HG03558 (cell line): ENCODE results near the gene ABLIM2.

Source experiments
- ATAC-seq: cut with Tn5 transposase; IDR thresholded peaks from one replicate; pipeline ENCODE4 v1.9.1; 2021; ENCODE audit warnings: moderate number of reproducible peaks; ENCODE audit not compliant: unreplicated experiment; ENCODE audit errors: extremely low read depth

The ABLIM2 gene

DNA sequence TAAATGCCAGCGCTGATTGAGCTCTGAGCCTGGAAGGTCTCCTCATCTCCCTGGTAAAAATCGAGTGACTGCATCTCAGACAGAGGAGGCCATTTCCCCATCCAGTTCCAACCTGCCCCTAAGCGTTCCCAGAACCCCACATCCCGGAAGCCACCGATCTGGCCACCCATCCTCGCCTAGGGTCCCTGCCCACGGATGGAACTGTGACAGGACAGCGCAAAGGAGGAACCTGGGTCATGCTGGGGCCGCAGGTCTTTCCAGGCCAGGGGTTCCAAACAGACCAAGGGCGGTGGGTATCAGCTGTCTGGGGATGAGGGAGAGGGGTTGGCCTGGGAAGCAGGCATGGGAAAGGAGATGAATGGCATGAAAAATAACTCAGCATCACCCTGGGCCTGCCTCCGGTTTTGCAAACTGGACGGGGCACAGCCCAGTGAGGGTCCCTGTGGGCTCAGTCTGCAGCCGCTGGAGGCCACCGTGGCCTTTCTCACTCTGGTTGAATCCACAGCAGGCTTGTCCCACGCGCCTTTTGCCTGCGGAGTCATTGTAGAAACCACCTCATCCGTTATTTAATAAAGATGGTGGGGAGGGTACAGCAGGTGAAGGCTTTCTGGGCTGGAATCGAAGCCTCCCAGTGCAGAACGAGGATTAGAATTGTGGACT is 49.1 kb downstream of the ABLIM2 start:
- no peak for ATAC-seq

- ATAC-seq: no peak
Measured at GRCh38 chr4:8108991-8109390, 49.6 kb downstream of the ABLIM2 start.

DNA sequence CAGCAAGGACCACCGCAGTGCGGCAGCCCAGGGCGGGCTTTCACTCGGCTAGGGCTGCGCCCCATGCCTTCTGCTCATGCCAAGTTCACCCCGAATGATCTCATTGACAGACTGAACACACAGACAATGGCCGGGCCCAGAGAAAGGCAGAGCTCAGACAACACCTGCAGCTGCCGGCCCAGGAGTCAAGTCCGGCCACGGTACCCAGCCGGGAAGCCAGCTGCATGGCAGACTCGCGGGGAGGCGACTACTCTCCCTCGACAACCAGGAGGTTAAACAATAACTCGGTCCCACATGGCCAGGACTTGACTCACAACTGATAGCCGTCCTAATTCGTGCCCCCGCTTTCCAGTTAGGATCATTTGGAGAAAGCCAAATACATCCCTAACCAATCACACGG is 50.4 kb downstream of the ABLIM2 start:
- ATAC-seq: no peak

- ATAC-seq: no peak
Measured at GRCh38 chr4:8107146-8107657, 51.4 kb downstream of the ABLIM2 start.

DNA sequence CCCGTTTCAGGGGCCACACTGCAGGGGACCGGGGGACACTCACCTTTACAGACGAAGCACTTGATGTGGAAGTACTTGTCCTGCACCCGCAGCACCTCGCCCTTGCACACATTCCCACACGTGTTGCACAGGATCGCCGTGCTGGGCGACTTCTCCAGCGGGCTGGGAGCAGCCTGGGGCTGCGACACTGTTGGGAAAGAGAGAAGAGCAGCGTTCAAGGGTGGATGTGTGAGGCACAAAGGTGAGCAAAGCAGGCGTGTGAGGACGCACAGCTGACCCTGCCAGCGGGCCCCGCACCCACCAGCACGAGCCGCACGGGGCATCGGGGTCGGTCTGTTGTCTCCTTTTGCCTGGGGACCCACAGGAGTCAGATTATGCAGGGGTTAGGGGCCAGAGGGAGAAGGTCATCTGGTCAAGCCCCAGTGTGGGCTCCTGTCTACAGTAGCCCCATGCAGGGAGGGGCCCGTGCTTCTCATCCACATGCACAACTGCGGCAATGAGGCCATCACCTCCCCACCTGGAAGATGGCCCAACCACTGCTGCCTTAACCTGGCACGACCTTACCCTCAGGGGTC is 52.1 kb downstream of the ABLIM2 start:
- ATAC-seq: no peak

DNA sequence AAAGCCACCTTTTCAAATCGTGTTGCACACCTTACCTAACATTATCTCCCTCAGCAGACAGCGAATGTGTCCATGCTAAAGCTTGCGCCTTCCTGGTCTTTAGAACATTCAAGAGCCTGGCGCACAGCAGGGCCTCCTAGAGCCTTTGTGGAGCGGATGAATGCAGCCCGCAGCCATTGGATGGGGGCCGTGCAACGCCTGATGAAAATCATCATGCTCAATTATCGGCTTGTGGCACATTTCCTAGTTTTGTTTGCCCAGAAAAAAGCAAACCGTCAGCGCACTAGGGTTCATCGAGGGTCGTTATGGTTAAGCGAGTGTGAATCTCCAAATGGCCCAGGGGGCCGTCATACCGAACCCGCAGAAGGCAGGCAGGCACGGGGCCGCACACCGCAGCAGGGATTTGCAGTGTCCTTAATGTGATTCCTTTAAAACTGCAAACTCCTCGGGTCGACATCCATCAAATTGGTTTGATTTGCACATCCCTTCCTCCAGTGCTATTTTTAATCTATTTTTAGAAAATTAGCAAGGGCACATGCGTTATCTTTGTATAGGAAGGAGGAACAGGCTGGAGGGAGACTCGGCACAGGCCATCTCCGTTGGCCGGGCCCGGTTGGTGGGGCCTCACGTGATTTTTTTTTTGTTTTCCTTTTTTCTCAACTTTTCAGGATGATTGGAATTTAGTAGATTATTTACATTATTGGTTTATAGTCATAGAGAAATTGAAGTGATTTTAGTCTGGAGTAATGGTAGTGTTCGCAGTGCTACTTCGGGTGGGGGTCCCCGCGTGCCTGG is 53.1 kb downstream of the ABLIM2 start:
- no peak for ATAC-seq

DNA sequence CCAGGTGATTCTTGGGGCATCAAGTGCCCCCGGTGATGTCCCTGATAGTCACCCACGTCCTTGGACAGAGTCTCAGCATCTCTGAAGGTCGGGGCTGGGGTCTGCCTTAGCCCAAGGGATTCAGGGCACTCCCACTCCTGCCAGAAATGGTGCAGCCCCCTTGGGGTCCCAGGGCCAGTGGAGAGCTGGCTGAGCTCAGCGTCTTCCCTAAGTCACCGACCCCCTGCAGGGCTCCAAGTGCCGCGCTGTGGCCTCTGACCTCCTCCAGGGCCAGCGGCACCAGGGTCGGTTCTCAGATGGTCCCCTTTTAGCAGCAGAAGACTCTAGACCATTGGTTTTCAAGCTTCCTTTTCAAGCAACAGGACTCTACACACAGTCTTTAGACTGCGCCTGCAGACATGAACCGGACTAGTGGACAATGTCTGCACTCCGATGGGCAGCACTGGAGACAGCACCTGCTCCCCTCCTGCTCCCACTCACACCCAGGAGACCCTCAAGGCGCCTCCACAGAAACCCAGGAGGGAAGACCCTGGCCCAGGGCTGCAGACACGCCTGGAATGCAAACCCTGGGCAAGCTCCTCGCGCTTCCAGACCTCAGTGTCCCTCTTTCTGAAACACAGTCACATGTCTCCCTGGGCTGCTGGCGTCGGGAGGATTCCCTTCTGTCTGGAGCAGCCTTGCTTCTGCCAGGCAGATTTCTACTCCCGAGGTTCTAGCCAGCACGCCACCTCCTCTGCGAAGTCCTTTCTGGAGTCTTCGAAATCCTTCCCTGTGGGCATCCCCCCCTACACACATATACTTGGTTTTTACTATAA is 53.9 kb downstream of the ABLIM2 start:
- no peak for ATAC-seq

DNA sequence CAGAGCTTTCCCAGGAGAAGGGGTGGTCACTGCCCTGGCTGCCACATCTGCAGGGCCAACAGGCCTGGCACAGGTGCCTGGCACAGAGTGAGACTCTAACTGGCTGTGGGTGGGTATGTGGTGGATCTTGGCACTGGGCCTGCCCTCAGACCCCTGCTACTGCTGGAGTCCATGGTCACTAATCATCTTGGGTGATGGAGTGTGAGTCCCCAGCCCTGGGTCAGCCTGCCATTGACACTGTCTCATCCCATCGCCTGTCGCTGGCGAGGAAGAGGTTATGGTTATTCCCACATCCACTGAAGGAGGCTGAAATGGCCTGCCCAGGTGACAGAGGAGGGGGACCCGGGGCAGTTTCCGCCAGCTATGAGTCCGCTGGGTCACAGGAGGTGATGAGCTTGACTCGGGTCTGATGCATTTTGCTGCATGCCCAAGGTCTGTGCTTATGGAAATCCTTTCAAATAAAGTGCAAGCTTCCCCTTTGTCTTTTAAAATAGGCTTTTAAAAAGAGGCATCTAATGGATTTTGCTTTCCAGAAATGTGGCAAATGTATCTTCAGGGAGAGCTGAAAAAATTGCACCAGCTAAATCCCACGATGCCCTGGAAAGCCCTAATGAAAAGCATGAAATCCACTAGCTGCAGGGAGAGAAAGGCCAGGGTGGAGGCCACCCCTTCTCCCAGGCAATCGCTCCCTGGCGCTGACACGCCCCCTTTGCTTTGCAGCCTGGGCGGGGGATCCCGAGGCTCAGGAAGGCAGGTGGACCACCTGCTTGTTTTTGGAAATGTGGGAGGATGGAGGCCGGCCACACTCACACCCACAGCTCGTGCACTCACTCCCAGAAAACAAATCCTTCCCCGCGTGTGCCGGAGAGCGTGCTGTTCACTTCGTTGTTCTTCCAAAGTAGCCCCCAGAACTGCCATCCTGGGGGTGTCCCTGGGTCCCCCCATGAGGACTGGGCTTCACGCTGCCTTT is 54.9 kb downstream of the ABLIM2 start:
- no peak for ATAC-seq

DNA sequence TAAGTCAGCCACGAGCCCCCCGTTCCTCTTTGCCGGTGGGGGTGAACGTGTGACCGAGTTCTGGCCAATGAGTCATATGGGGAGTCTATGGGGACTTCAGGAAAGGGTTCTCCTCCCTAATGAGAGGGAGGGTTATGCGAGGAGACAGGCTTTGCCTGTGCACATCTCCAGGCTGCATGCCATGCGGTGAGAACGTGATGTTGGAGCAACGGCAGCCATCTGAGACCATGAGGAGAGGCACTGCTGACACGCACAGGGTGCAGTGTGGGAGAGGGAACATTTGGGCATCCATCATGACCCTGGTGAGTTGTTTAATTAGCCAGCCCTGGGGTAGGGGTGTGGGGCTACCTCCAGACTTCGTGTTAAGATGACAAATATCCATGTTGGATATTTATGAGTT is 55.8 kb downstream of the ABLIM2 start:
- ATAC-seq: no peak

- no peak for ATAC-seq
Measured at GRCh38 chr4:8102076-8102355, 56.6 kb downstream of the ABLIM2 start.

GRCh38 chr4:8101213-8102075 is 57.2 kb downstream of the ABLIM2 start:
- ATAC-seq: no peak

GRCh38 chr4:8099981-8100464 is 58.6 kb downstream of the ABLIM2 start:
- no peak for ATAC-seq

DNA sequence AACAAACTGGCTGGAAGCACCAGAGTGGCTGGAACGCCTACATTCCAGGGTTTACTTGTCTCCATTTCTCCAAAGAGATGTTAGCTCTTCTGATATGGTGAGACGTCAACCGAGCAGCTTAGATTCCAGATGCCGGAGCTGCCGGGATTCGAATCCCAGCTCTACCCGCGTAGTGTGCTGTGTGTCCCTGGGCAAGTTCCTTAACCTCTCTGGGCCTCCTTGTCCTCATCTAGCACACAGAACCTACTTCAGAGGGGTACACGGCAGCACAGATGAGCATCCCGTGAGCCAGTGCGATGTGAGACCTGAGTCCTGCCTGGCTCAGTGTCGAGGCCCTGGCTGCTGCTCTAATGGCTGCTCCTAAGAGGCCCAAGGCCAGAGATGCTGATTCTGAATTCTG is 60.1 kb downstream of the ABLIM2 start:
- no peak for ATAC-seq

- ATAC-seq: no peak
Measured at GRCh38 chr4:8097721-8098345, 60.8 kb downstream of the ABLIM2 start.

- ATAC-seq: no peak
Measured at GRCh38 chr4:8097141-8097541, 61.5 kb downstream of the ABLIM2 start.

DNA sequence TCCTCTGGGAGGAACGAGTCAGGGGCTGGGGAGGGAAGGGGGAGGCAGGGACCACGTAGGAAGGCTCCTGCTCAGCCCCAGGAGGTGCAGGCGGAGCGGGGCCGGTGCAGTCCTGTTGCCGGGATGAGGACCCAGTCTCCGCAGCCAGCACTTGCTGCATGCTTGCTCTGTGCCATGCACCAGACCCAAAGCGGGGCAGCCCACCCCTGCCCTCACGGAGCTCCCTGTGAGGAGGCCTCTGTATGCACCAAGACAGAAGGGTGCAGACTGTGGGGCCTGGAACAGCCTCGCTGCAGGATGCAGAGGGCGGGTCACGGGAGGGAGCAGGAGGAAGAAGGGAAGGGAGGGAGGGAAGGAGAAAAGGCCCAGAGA is 61.9 kb downstream of the ABLIM2 start:
- no peak for ATAC-seq

DNA sequence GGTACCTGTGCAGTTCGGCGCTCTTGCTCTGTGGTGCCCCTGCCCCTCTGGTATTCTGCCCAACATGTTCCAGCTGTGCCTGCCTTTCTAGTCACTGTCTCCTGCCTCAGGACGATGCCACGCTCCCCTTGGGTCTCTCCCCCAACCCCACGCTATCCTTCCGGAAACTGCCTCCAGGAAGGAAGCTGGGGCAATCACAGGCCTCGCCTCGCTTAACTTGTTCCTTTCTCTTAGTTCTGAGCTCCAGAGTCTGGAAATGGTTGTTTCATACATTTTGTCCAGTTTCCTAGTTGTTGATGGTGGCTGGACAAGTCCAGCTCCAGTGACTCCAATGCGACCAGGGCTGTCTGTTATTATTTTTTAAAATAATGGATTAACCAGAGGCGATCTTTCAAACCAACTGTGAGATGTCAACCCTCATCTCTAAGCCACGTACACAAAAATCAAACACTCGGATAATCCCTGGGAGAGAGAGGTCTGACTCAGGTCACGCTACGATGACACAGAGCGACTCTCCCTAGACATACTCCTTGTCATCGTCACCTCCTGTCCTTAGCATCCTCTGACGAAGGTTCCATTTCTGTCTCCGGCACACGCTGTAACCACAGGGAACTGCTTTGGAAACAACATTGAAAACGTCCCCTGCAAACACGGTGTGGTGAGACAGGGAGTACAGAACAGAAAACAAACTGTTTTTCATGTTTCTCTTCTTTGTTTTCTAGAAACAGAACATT is 62.5 kb downstream of the ABLIM2 start:
- no peak for ATAC-seq
